Fibroblast of villous mesenchyme (primary cell): Measurements from ENCODE around the gene NRAS. TPM values are rescaled to one million over a fixed set of nuclear protein-coding genes. Genes with fewer than 3 reads are reported as not detected.

Experiments used
- DNase-seq: peaks from one replicate; pipeline ENCODE4 v3.0.0-alpha.2; 2010; ENCODE audit warnings: low read depth
- H3K4me3 ChIP-seq: 2 replicates; pipeline ENCODE4 v1.5.1; 2011; ENCODE audit warnings: low read depth, mild to moderate bottlenecking, low read length
- CTCF ChIP-seq: IDR thresholded peaks from 2 replicates; pipeline ENCODE4 v1.5.1; 2012; ENCODE audit warnings: low read depth, mild to moderate bottlenecking, low read length; ENCODE audit not compliant: insufficient read depth
- total RNA-seq: library from RNA; depleted of rRNA; stranded (reverse); fragments of >200 nt; gene quantifications from 2 replicates; pipeline ENCODE4 v1.2.3, GENCODE V29; 2012

Gene NRAS
- total RNA-seq = 75.1 and 86.8 TPM in 2 replicates

DNA sequence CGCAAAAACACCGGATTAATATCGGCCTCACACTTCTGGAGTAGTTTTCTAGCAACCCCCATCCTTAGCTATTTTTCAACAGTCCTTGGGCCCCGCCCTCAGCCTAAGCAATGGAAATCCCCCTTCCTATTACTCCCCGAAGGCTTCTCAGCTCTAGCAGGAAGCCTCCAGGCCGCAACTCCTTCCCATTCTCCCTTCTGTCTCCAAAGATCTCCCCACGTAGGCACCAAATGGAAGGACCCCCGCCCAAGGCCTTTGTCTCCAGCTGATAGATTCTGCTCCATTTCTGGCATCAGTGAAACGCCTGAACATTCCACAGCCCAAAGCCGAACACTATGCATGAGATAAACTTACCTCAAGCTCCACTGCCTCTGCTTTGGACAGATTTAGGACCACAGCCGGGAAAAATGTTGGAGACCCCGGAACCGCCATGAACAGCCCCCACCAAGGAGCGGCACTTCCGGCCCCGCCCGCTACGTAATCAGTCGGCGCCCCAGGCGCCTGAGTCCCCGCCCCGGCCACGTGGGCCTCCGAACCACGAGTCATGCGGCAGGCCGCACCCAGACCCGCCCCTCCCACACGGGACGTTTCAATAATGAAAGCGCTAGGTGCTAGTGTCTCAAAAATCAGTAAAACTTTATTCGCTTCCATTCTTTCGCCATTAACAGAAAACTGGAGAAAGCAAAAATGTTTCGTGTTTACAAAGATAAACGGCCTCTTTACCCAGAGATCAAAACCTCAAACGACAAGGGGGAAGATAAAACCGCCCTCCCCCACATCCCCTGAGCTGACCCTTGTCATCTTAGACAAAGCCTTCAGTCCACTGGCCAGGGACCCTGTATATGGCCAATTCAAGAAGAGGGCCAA, at the start of gene NRAS:
Gene NRAS, minus strand, starts transcription at position 468 of the 867 bp plus-strand sequence. CDS start 611 bp downstream, outside the sequence.
- peak within 1 kb of the TSS; percentile 100 for H3K4me3 ChIP-seq
- TF ChIP-seq CTCF = no peak
- peak; percentile 93 for DNase-seq

- TF ChIP-seq CTCF = peak; percentile 7
- DNase-seq = no peak
- no peak overlapping the region for H3K4me3 ChIP-seq
These were observed 48.1 kb upstream of the NRAS start for GRCh38 chr1:114764689-114765088.

GRCh38 chr1:114758256-114758832, 41.8 kb upstream of the NRAS start:
- TF ChIP-seq CTCF = no peak
- peak overlapping the region; percentile 81 for H3K4me3 ChIP-seq
- DNase-seq = peak; percentile 24

DNA sequence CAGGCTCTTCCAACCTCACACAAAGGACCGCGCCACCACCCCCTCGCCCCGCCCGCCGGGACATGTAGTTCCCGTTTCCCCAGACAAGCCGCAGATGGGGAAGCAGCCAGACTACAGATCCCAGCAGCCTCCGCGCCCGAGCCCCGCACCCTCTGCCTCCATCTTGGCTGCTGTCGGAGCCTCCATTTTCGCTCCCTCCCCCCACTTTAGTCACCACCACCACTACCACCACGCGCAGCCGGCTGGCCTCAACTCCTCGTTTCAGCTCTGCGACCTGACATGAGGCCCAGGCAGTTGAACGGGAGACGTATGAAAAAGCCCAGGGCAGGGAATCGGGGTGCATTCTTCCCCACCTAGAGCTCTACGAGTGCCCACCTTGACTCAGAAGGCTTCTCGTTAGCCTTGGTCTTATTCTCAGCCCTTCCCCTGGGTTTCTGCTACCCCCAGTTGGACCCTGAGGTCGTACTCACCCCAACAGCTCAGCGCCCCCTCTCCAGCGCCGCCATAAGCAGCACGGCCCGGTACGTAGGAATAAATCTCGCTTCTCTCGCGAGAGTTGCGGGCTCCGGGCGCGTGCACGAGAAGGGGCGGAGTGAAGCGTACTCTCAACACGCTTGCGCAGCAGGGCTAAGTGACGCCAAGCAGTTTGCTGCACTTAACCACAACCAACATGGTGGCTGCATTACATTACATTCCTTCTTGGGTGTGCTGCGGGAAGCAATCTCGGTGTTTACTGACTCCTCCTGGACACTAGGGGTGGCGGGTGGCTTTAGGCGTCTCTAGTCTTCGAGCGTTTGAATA, 41.1 kb upstream of the NRAS start, which contains the start of gene CSDE1:
Gene CSDE1, minus strand, starts transcription at position 530 of the 801 bp plus-strand sequence. CDS start 18,094 bp downstream, outside the sequence.
- peak; percentile 99 for DNase-seq
- TF ChIP-seq CTCF = peak; percentile 59
- peak within 1 kb of the TSS; percentile 81 for H3K4me3 ChIP-seq

- DNase-seq = peak; percentile 76
- H3K4me3 ChIP-seq = peak overlapping the region; percentile 81
- TF ChIP-seq CTCF = no peak
These were observed 40.4 kb upstream of the NRAS start for GRCh38 chr1:114756949-114757454.
